Stomach (tissue), 9 donors: ENCODE measurements around the gene CACNA2D4. TPM values are rescaled to one million over a fixed set of nuclear protein-coding genes. Genes with fewer than 3 reads are reported as not detected.

ENCODE experiments used
- DNase-seq, 2 donors: peaks; one replicate each; pipeline versions ENCODE4 v3.0.0 to v3.0.0-alpha.2; 2013 to 2019
- H3K27ac ChIP-seq, 5 donors: fragments of 200-600 bp in 4 of 5; sonication (generic) in 4 of 5; one replicate each; pipeline ENCODE4 v1.5.1; 2013 to 2019; ENCODE audit warnings: mild to moderate bottlenecking in 1 of 5, moderate library complexity in 1 of 5
- H3K27me3 ChIP-seq, 3 donors: fragments of 200-600 bp; sonication (generic); one replicate each; pipeline ENCODE4 v1.5.1; 2017 to 2019; ENCODE audit warnings: mixed run types in 1 of 3
- H3K36me3 ChIP-seq, 4 donors: fragments of 200-600 bp; sonication (generic); 1 replicate in 3 of 4; 2 replicates in 1 of 4; pipeline ENCODE4 v1.5.1; 2016 to 2019
- H3K4me1 ChIP-seq, 4 donors: fragments of 200-600 bp; sonication (generic); one replicate each; pipeline ENCODE4 v1.5.1; 2016 to 2019
- H3K4me3 ChIP-seq, 4 donors: fragments of 200-600 bp; sonication (generic) in 3 of 4; one replicate each; pipeline ENCODE4 v1.5.1; 2016 to 2019; ENCODE audit warnings: mild to moderate bottlenecking in 1 of 4
- H3K9me3 ChIP-seq, 4 donors: fragments of 200-600 bp; sonication (generic); one replicate each; pipeline ENCODE4 v1.5.1; 2016 to 2019
- CTCF ChIP-seq, 7 experiments: fragments of 450-650 bp in 4 of 7; fragments of 200-600 bp in 3 of 7; sonication (generic) in 3 of 7; IDR thresholded peaks; one replicate each; pipeline ENCODE4 v1.5.1; 2016 to 2019; ENCODE audit warnings: antibody characterized with exemption in 7 of 7, control low read depth in 2 of 7, mild to moderate bottlenecking in 1 of 7
- EP300 ChIP-seq: sonication (generic); formaldehyde crosslinking; IDR thresholded peaks from one replicate; pipeline ENCODE4 v1.6.1; 2017; ENCODE audit warnings: antibody characterized with exemption
- POLR2A ChIP-seq, 4 donors: fragments of 450-650 bp; IDR thresholded peaks; one replicate each; pipeline ENCODE4 v1.6.1; 2016; ENCODE audit warnings: antibody characterized with exemption in 4 of 4, control low read depth in 2 of 4, mild to moderate bottlenecking in 1 of 4, moderate library complexity in 1 of 4
- POLR2AphosphoS5 ChIP-seq, 3 donors: sonication (generic); formaldehyde crosslinking; IDR thresholded peaks; one replicate each; pipeline ENCODE4 v1.6.1; 2016; ENCODE audit warnings: antibody characterized with exemption in 3 of 3
- WGBS, 5 donors: extraction: QIAGEN DNeasy Blood & Tissue Kit in 3 of 5; methylation state at CpG; one replicate each; pipeline versions ENCODE4 v1.1.5 to v1.1.7; 2013 to 2018; 5-methylcytosine and 5-hydroxymethylcytosine counted together
- intact Hi-C: fragments of 100-400 bp; cut with DNase I; formaldehyde crosslinking; loops from one replicate; pipeline ENCODE4 v1.15.1; 2023; ENCODE audit warnings: low total_unique reads
- polyA plus RNA-seq, 3 donors: library from polyadenylated mRNA; stranded (reverse); fragments of 200-250 nt; gene quantifications; one replicate each; pipeline ENCODE4 v1.2.3, GENCODE V29; 2013
- total RNA-seq, 5 donors: library from RNA; depleted of rRNA; stranded (reverse); fragments of >200 nt; gene quantifications; one replicate each; pipeline versions ENCODE4 v1.1.0 to v1.2.3, GENCODE V29; 2014 to 2016
- donor health status: healthy with polysubstance abuse.
- donor health status: Bipolar disorder and iron deficiency.
- donor health status: healthy.

CACNA2D4 gene
- total and polyA plus RNA-seq, 8 donors: 0.58 to 3.5 (median 1.8) TPM; not detected in 1

DNA sequence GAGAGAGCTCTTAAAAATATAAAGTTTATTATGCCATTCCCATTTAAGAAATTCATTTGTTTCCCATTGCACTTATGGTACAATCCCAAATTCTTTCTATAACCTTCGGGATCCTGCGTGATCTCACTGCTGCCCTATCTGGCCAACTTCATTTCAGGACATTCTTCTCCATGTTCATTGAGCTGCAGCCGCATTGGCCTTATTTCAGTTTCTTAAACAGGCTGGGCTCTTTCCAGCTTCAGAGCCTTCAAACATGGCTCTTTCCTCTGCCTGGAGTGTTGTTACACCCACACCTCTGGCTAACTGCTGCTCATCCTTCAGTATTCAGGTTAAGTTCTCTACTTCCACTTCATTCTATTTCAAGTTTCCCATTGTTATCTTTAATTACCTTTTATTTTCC is 156.6 kb downstream of the CACNA2D4 start:
- intact Hi-C loops: no loop called here
- no peak for DNase-seq

GRCh38 chr12:1760566-1761382 is 157.7 kb downstream of the CACNA2D4 start:
- Histone ChIP-seq H3K4me3 (no peak overlapping the region), H3K27ac (no peak overlapping the region), H3K4me1 (peaks cover 9 to 60% (median 32%) of the 10 kb centered on the region in 4 donors), H3K27me3 (no peaks in the 10 kb centered on the region), H3K9me3 (no peaks in the 10 kb centered on the region), H3K36me3 (peaks cover 0 to 27% (median 22%) of the 10 kb centered on the region in 4 donors)
- no peak for DNase-seq
- TF ChIP-seq POLR2A (IDR thresholded peaks at IDR 0.05): no peak
- TF ChIP-seq POLR2AphosphoS5 (IDR thresholded peaks at IDR 0.05): no peak
- TF ChIP-seq EP300: no peak
- no peak for TF ChIP-seq CTCF (IDR thresholded peaks at IDR 0.05)
- intact Hi-C loops: no loop called here
- WGBS, 5 donors: 80 to 94% (median 89%) methylated on average over 2 of the region's 2 CpGs

More for the DNA sequence above, 156.6 kb downstream of the CACNA2D4 start:
- H3K9me3 ChIP-seq: no peaks in the 10 kb centered on the region
- TF ChIP-seq EP300: no peak
- TF ChIP-seq CTCF (IDR thresholded peaks at IDR 0.05): no peak
- TF ChIP-seq POLR2A (IDR thresholded peaks at IDR 0.05): no peak
- no peak for TF ChIP-seq POLR2AphosphoS5 (IDR thresholded peaks at IDR 0.05)
- peaks cover 9 to 68% (median 33%) of the 10 kb centered on the region in 4 donors for H3K4me1 ChIP-seq
- 80 to 94% (median 86%) methylated on average over 3 of the region's 3 CpGs for WGBS, 5 donors
- H3K27ac ChIP-seq: no peak overlapping the region
- H3K36me3 ChIP-seq: peaks cover 0 to 17% (median 15%) of the 10 kb centered on the region in 4 donors
- H3K27me3 ChIP-seq: no peaks in the 10 kb centered on the region
- no peak overlapping the region for H3K4me3 ChIP-seq

GRCh38 chr12:1758887-1759286 is 159.6 kb downstream of the CACNA2D4 start:
- WGBS, 5 donors: 24 to 46% (median 33%) methylated on average over 4 of the region's 4 CpGs
- intact Hi-C loops: no loop called here
- no peaks in the 10 kb centered on the region for H3K27me3 ChIP-seq

DNA sequence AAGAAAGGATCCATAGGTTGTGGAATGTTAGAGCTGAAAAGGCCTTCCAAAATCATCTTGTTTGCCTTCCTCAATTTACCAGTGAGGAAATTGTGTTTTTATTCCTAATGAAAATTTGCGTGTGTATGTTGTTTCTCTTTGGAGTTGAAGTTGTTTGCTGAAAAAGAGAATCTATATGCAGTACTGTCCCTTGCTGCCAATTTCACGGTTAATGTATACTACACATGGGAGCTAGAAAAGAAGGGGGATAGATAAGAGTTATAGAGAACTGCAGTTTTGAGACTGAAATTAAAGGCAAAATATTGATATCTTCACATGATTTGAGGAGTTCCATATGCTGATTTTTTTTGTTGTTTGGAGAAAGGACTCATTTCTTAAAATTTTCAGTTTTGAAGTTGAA is 160.1 kb downstream of the CACNA2D4 start:
- Histone ChIP-seq H3K27me3 (no peaks in the 10 kb centered on the region), H3K36me3 (peaks cover 14 to 45% (median 39%) of the 10 kb centered on the region in 4 donors), H3K9me3 (no peaks in the 10 kb centered on the region), H3K27ac (no peak overlapping the region), H3K4me3 (no peak overlapping the region), H3K4me1 (peaks cover 9 to 43% (median 22%) of the 10 kb centered on the region in 4 donors)
- no peak for DNase-seq
- TF ChIP-seq POLR2AphosphoS5 (IDR thresholded peaks at IDR 0.05) (no peak), CTCF (IDR thresholded peaks at IDR 0.05) (no peak), EP300 (no peak), POLR2A (IDR thresholded peaks at IDR 0.05) (no peak)
- intact Hi-C loops: no loop called here
- WGBS, 5 donors: 66 to 78% (median 76%) methylated on average over 2 of the region's 2 CpGs

More at GRCh38 chr12:1758887-1759286, 159.6 kb downstream of the CACNA2D4 start:
- peak in 1 of 2 donors; percentile 21 for DNase-seq
- Histone ChIP-seq H3K4me1 (peaks cover 9 to 47% (median 24%) of the 10 kb centered on the region in 4 donors), H3K9me3 (no peaks in the 10 kb centered on the region), H3K36me3 (peaks cover 14 to 45% (median 39%) of the 10 kb centered on the region in 4 donors), H3K4me3 (no peak overlapping the region), H3K27ac (no peak overlapping the region)
- TF ChIP-seq EP300 (no peak), POLR2A (IDR thresholded peaks at IDR 0.05) (no peak), CTCF (IDR thresholded peaks at IDR 0.05) (no peak), POLR2AphosphoS5 (IDR thresholded peaks at IDR 0.05) (no peak)
